ENCODE results near the gene KLHDC3. TPM values are rescaled to one million over a fixed set of nuclear protein-coding genes. Genes with fewer than 3 reads are reported as not detected.

Gene KLHDC3
- total and polyA plus RNA-seq, 9 of the 15 experiments (the other 6 are each of a cell fraction or from before 2014, with no cell fraction given) = 4.5 to 171 (median 107) TPM

- TF ChIP-seq HDAC3 (IDR thresholded peaks at IDR 0.05; ENCODE audit: borderline replicate concordance, partially characterized antibody) (no peak), CTBP1 (IDR thresholded peaks at IDR 0.05; ENCODE audit: borderline replicate concordance) (peak; percentile 75; the same call in 1 of the 2 replicates), ZNF316 (IDR thresholded peaks at IDR 0.05) (peak; percentile 93), ARID3A (IDR thresholded peaks at IDR 0.05; ENCODE audit: borderline replicate concordance, low read depth, low read length) (peak; percentile 81; the same call in 1 of the 2 replicates), SMARCB1 (IDR thresholded peaks at IDR 0.05; ENCODE audit: insufficient read length, low read depth) (peak; percentile 82), ATF4 (CRISPR knock-in tag; IDR thresholded peaks at IDR 0.05) (peak; percentile 63), MEF2D (tag; conservative IDR thresholded peaks at IDR 0.05; ENCODE audit: low read depth) (peak; percentile 30; the same call in 1 of the 2 replicates), ARID1B (IDR thresholded peaks at IDR 0.05) (peak; percentile 89), PBX2 (CRISPR knock-in tag; IDR thresholded peaks at IDR 0.05; ENCODE audit: low read depth) (no peak), PBX2 (tag; conservative IDR thresholded peaks at IDR 0.05; ENCODE audit: low read depth) (peak; percentile 88), HDAC2 (IDR thresholded peaks at IDR 0.05) (peak; percentile 77; the same call in 1 of the 2 replicates), NR2C2 (CRISPR knock-in tag; IDR thresholded peaks at IDR 0.05) (no peak), NR2C2 (tag; IDR thresholded peaks at IDR 0.05) (0 out of 2 replicates have a peak, but pooled peaks have one; percentile 24), CREM (IDR thresholded peaks at IDR 0.05; ENCODE audit: low read depth) (0 out of 2 replicates have a peak, but pooled peaks have one; percentile 5), ZBTB11 (CRISPR knock-in tag; IDR thresholded peaks at IDR 0.05) (peak in 1 of 3 experiments; percentile 51; a peak in 2 of 6 replicates), YBX1 (IDR thresholded peaks at IDR 0.05) (no peak), HMBOX1 (IDR thresholded peaks at IDR 0.05) (peak; percentile 97), NFE2 (IDR thresholded peaks at IDR 0.05; ENCODE audit: low read depth) (peak; percentile 98)
Measured at GRCh38 chr6:42970871-42971612, 43.0 kb upstream of the KLHDC3 start (continued).
